Kidney glomerular epithelial cell (primary cell): ENCODE data around the gene FAM53B.

ENCODE experiments used
- DNase-seq: peaks from one replicate; lab custom pipeline; 2025; lab: John Stamatoyannopoulos, UW

The FAM53B gene

GRCh38 chr10:124696446-124697392, 47.5 kb downstream of the FAM53B start:
- no peak for DNase-seq

DNA sequence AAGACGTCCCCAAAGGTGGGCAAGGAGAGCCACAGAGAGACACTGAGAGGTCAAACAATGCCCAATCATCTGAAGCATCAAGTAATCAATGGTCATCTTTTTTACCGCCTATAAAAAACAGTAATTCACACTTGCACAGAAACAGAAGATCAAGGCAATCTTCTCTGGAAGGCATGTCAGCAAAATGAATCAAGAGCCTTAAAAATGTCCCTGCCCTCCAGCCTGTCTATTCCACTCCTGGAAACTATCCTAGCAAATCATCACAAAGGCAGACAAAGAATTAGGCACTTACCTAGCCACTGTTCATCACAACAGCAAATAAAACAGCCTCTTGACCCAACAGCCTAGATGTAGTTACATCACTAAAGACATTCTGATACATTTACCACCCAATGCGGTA, 48.9 kb downstream of the FAM53B start:
- no peak for DNase-seq

- no peak for DNase-seq
Observed at GRCh38 chr10:124694481-124695220, 49.5 kb downstream of the FAM53B start.

GRCh38 chr10:124693801-124694416, 50.3 kb downstream of the FAM53B start:
- no peak for DNase-seq

GRCh38 chr10:124693396-124693795, 50.8 kb downstream of the FAM53B start:
- DNase-seq = no peak

DNA sequence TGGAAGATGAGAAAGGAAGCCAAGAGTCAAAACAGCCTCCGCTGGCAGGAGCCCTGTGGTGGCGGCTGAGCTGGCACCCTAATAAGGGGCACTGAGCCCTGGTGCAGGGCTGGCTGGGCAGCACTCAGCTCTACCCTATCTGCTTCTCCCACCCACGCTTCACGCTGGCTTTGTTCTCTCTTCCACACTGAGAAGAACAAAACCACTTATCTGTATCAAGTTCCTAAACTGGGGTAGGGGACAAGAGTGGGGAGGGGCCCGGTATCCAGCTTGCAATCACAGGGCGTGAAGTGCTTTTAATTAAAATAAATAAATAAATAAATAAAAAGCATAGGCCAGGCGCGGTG, 52.1 kb downstream of the FAM53B start:
- no peak for DNase-seq

DNA sequence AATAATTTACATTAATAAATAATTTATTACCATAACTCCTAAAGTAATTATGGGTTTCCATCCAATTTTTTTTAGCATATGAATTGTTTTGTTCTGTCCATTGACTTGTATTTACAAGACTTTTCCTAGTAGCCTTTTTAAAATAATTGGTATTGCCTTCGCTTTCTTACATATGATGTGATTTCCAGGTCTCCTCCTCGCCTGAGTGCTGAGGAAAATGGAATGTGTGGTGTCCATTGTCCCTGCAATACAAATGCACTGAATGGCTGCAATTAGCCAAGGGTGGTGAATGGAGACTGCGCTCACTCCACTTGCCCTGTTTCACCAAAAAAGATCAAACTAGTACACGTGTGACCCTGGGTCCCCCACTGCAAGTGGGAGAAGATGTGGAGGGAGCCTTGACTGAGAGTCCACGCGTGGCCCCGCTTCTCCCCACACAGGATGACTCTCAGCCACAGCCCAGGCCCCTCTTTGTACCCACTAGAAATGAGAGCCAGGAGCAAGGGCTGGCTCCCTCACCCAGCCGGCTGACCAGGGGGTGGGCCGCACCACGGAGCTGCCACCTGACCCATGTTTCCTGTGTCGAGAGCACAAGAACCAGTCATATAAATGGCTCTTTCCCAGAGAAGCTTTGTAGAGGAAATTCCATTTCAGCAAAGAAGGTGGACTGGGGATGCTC, 52.6 kb downstream of the FAM53B start:
- no peak for DNase-seq

DNA sequence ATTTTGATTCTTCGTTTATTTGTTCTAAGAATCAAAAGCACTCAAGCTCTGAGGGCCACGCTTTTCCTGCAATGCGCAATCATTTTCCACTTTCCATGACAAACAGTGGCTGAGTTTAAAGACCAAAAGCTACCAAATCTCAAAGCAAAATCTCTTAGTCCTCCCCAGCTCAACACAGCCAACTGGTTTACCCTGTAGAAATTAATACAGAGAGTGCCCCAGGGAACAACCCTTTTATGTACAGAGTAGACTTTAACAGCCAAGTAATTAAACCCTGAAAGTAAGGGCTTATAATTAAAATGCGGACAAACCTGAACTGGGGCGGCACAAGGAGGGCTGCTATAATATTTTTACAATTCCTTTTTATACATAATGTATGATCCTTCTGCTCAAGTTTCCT, 53.2 kb downstream of the FAM53B start:
- no peak for DNase-seq

DNA sequence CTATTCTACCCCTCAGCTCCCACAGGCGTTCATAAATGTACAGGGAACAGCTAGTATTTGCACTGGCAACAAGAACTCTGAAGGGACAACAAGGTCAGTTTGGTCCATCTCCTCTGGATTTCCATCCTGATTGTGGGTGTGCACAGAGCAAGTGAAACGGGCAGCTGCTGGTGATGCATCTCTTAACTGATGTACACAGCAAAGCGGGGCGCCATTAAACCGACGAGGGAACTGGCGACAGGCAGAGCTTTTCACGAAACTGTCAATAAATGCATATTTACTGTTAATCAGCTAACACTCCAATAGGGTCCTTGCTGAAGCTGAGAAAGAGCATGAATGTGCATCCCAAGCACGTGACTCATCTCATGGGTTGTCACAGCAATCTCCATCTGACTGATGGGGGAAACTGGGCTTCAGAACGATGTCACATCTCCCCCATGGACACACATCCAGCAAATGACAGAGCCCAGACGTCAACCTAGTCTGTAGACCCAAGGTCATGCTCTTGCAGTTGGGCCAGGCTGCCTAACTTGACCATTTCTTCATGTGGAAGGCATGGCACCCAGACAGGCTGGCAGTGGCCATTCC, 54.2 kb downstream of the FAM53B start:
- no peak for DNase-seq

DNA sequence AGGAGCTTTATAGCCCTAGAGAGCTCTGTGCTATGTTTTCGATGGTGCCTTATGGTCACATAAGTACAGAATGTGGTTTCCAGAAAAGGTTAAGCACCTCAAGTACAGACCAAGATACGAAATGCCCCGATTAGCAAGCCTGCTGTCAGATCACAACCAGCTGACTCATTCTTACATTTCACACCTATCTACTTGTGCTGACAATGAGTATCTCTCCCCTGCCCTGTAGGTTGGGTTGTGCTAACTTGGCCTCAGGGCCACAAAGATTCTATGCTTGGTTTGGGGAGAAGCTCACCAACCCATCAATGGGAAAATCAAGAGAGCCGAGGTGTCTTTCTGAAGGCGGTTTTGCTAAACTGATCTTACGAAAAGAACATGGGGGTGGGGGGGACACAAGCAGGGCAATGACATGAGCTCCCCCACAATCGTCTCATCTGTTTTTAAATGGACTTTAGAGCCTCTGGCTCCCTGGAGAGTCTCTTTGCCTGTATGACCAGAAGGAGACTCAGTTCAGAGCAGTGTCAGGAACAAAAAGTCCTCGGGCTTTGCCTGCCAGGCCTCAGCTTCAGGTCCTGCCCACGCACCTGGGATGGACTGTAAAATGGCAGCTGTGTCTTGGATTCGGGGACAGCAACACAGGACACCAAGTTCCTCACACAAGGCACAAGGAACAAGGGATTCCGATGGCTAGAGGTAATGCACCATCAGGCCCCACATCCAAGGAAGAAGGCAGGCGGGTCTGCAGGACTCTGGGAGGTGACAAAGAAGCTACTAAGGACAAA, 55.1 kb downstream of the FAM53B start:
- no peak for DNase-seq

DNA sequence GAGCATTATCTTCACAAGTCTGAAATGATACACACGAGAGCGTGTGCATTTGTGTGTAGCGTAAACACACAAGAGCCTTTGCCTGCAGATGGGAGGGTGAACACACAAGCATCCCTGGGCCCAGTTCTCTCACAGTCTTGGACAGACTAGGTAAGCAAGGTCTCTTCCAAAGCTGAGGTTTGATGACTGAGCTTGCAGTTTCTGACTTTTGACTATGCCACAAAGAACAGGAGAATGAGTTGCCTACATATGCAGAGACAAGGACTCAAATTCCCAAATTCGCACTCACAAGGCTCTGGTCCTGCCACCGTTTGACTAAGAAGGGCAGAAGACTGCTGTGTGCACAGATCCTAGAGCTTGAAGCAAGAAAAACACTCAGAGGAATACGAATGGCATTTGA, 55.8 kb downstream of the FAM53B start:
- DNase-seq = no peak

DNA sequence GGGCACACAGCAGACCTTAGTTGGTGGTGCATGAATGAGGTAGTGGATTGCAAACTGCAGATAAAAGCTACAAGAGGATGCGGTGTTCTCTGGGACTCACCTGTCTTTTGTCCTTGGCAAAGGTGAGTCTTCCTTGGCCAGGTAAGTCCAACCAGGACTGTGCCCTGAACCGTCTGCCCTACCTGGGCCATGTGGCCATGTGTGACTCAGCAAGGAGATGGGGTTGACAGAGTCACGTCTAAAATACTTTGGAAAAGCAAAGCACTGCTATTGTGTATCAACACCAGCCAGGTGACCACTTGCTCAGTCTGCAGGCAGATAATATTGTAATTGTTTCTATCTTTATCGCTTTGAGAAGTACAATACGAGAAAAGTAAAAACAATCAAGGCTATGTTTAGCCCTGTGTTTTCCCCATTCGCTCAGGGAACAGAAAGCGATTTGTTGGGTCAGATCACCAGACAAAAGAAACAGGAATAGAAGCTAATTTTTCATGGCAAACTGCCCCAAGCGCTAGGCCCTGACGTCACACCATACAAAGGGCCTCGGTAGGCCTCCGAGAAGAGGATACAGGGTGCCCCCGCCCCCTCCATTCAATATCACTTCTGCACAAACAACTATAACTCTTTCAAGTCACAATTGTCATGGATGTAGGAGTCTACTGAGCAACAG, 57.3 kb downstream of the FAM53B start:
- DNase-seq = no peak

DNA sequence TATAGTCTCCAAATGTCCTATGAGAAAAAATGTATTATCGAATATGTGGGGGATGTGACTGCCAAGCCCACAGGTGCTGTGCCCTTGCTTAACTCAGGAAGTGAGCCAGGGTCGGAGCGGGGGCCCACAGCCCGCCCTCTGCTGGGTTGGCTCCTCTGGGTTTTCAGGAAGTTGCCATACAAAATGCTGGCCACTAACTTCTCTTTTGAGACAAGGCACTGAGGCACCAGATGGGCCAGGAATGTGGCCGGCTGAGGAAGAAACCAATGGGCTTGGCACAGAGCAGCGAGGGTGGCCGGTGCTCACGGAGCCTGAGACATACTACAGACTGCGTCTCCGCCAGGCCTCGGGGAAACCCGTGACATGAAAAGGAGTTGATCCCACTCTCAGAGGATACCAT, 58.9 kb downstream of the FAM53B start:
- DNase-seq = no peak

DNA sequence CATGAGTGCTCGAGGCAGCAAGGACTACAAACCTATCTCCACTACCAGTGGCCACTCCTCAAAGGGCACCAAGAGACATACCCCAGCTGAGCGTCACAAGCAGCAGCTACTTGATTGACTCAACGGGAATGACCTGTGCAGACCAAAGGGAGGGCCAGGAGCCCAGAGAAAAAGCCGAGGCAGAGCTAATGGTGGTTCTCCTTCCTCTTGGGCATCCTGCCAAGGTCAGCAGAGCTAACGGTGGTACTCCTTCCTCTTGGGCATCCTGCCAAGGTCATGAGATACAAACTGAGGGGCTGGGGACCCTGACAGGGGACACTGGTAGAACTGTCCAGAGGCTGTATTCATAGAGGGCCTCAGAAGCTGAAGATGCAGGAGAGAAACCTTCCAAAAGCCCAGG, 60.4 kb downstream of the FAM53B start:
- DNase-seq = no peak

- DNase-seq = no peak
Observed at GRCh38 chr10:124681626-124682552, 62.3 kb downstream of the FAM53B start.

GRCh38 chr10:124681091-124681490, 63.1 kb downstream of the FAM53B start:
- DNase-seq = no peak

DNA sequence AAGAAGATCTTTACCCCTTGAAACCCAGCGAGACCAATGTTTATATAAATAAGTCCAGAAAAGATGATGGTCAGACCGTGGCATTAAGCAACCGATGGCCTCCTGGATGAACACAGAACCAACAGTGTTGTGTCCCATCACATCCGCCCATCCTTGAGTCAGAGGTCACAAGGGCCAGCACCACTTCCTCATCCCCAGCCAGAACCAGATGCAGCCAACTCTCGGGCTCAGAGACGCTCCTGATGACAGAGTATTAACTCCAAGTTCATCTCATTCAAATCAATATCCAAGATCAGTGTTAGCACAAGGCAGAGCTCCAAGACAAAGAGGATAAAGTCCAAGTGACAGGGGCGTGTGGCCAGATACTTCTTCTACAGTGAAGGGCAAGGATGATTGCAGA, 63.5 kb downstream of the FAM53B start:
- no peak for DNase-seq

GRCh38 chr10:124679401-124679800, 64.8 kb downstream of the FAM53B start:
- no peak for DNase-seq

DNA sequence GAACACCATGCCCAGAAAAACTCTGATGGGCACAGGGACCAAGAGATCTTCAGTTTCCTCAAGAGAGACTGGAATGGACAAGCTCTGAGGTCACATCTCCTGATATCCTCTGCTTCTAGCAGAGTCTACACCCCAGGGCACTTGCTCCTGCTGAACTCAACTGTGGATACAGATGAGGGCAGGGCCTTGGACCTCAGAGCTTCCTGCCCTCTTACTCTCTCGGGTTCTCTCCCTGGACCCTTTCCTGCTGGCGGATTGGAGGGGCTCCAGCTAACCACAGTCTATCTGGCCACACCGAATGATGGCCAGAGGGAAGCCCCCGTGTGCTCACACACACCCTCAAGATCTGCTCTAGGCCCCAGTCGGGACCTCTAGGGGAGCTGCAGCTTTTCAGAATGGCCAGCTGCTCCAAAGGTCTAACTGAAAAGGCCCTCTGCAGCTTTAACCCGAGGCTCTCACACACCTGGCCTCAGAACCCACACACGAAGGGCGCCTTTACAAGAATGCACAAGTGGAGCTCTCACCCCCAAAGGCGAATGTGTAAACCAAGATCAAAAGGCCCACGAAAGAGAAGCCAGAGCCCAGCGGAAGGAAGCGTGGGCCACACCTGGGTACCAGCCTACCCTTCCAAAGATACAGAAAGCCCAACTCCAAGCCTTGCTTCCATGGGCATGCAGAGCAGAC, 65.5 kb downstream of the FAM53B start:
- no peak for DNase-seq
